C1 segment of cervical spinal cord (tissue), 14 donors: Measurements from ENCODE around the gene WFDC8.

Experiments used
- DNase-seq, 14 donors: peaks; one replicate each; lab custom pipeline; 2025; lab: John Stamatoyannopoulos, UW

The WFDC8 gene

GRCh38 chr20:45548410-45548809 is 30.7 kb downstream of the WFDC8 start:
- no peak for DNase-seq

GRCh38 chr20:45547206-45547770 is 31.8 kb downstream of the WFDC8 start, which contains the start of gene EPPIN:
EPPIN (minus strand) TSS chr20:45547401; CDS start chr20:45547357, 44 bp downstream.
- DNase-seq = no peak

- DNase-seq = no peak
Observed at GRCh38 chr20:45545754-45546453, 33.2 kb downstream of the WFDC8 start.

- no peak for DNase-seq
Observed at GRCh38 chr20:45545351-45545750, 33.7 kb downstream of the WFDC8 start.

GRCh38 chr20:45539382-45539781 is 39.7 kb downstream of the WFDC8 start, which contains the start of gene WFDC6:
WFDC6 (minus strand) TSS chr20:45539482; CDS start chr20:45539407, 75 bp downstream.
- no peak for DNase-seq

GRCh38 chr20:45538209-45538799 is 40.8 kb downstream of the WFDC8 start:
- no peak for DNase-seq

GRCh38 chr20:45527294-45527693 is 51.8 kb downstream of the WFDC8 start:
- no peak for DNase-seq

GRCh38 chr20:45523821-45524220 is 55.3 kb downstream of the WFDC8 start:
- DNase-seq = no peak

- no peak for DNase-seq
Observed at GRCh38 chr20:45518282-45518681, 60.8 kb downstream of the WFDC8 start.

GRCh38 chr20:45515147-45515913 is 63.8 kb downstream of the WFDC8 start, which contains the start of gene SPINT3:
SPINT3 (minus strand) TSS chr20:45515622; CDS start chr20:45515608, 14 bp downstream.
- no peak for DNase-seq

- no peak for DNase-seq
Observed at GRCh38 chr20:45510242-45510862, 68.7 kb downstream of the WFDC8 start.

GRCh38 chr20:45509091-45509490 is 70.0 kb downstream of the WFDC8 start:
- no peak for DNase-seq

- no peak for DNase-seq
Observed at GRCh38 chr20:45508068-45508886, 70.8 kb downstream of the WFDC8 start.

- no peak for DNase-seq
Observed at GRCh38 chr20:45507011-45507820, 71.9 kb downstream of the WFDC8 start.

GRCh38 chr20:45506398-45506797 is 72.7 kb downstream of the WFDC8 start:
- no peak for DNase-seq

GRCh38 chr20:45503403-45503802 is 75.7 kb downstream of the WFDC8 start:
- DNase-seq = no peak

GRCh38 chr20:45502561-45502960 is 76.5 kb downstream of the WFDC8 start:
- DNase-seq = no peak
